Thyroid gland (tissue), 4 donors: ENCODE results near the gene APLP2. TPM values are rescaled to one million over a fixed set of nuclear protein-coding genes. Genes with fewer than 3 reads are reported as not detected.

ENCODE experiments used
- DNase-seq, 2 donors: peaks; one replicate each; pipeline ENCODE4 v3.0.0-alpha.2; 2019
- H3K27ac ChIP-seq, 3 donors: fragments of 200-600 bp; sonication (generic); 1 replicate in 2 of 3; 2 replicates in 1 of 3; pipeline ENCODE4 v1.5.1; 2016 to 2019; ENCODE audit warnings: mild to moderate bottlenecking in 1 of 3, moderate library complexity in 1 of 3
- H3K27me3 ChIP-seq: fragments of 200-600 bp; sonication (generic); one replicate; pipeline ENCODE4 v1.5.1; 2019
- H3K36me3 ChIP-seq, 2 donors: fragments of 200-600 bp; sonication (generic); one replicate each; pipeline ENCODE4 v1.5.1; 2016 to 2019
- H3K4me1 ChIP-seq, 2 donors: fragments of 200-600 bp; sonication (generic); one replicate each; pipeline ENCODE4 v1.5.1; 2017 to 2019
- H3K4me3 ChIP-seq, 3 donors: fragments of 200-600 bp; sonication (generic); replicated peaks in 1 of 3; 1 replicate in 2 of 3; 2 replicates in 1 of 3; pipeline ENCODE4 v1.5.1; 2016; ENCODE audit warnings: mild to moderate bottlenecking in 1 of 3
- H3K9me3 ChIP-seq: fragments of 200-600 bp; sonication (generic); one replicate; pipeline ENCODE4 v1.5.1; 2017
- POLR2A ChIP-seq, 2 donors: fragments of 450-650 bp; IDR thresholded peaks; one replicate each; pipeline ENCODE4 v1.6.1; 2017; ENCODE audit warnings: antibody characterized with exemption in 2 of 2, mild to moderate bottlenecking in 2 of 2, moderate library complexity in 1 of 2
- WGBS, 2 donors: methylation state at CpG; one replicate each; pipeline ENCODE4 v1.1.5; 2017; 5-methylcytosine and 5-hydroxymethylcytosine counted together
- intact Hi-C: fragments of 100-400 bp; cut with DNase I; formaldehyde crosslinking; loops from one replicate; pipeline ENCODE4 v1.15.1; 2023
- total RNA-seq, 4 donors: library from RNA; depleted of rRNA; stranded (reverse); fragments of >200 nt; gene quantifications; one replicate each; pipeline ENCODE4 v1.2.3, GENCODE V29; 2016
- TF ChIP-seq, protein P1 (sequence below), 6 experiments: fragments of 200-600 bp in 3 of 6; fragments of 450-650 bp in 3 of 6; sonication (generic) in 3 of 6; IDR thresholded peaks; one replicate each; pipeline ENCODE4 v1.5.1; 2016 to 2019; ENCODE audit warnings: antibody characterized with exemption in 6 of 6, mild to moderate bottlenecking in 2 of 6, inconsistent platforms in 1 of 6, moderate library complexity in 1 of 6

APLP2 gene
- total RNA-seq, 4 donors from 2014 or later = 782 to 1,078 (median 902) TPM

DNA sequence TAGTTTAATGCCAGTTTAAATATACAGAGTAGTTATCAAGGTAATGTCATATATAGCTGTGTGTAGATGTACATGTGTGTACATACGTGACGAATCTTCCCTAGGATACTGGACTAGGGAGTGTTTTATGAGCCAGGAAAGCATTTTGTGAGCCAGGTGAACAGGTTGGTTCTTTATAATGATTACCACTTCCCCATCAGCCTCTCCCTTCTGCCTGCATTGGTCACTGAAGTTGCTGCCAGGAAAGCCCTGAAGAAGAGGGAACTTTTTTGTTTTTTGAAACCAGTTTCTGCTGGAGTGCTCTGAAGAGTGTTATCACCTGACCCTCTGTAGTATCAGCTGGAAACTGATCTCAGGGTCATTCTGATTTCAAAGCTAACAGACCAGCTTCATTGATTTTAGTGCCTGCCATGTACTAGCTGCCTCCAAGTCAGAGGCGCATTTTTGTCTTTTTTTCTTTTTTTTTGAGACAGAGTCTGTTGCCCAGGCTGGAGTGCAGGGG, 75.7 kb downstream of the APLP2 start:
- peak overlapping the region; percentile 57 to 72 (median 61) for H3K27ac ChIP-seq
- intact Hi-C loops = no loop called here
- H3K9me3 ChIP-seq = no peaks in the 10 kb centered on the region
- TF ChIP-seq POLR2A (IDR thresholded peaks at IDR 0.05) = no peak
- TF ChIP-seq, protein P1, sequence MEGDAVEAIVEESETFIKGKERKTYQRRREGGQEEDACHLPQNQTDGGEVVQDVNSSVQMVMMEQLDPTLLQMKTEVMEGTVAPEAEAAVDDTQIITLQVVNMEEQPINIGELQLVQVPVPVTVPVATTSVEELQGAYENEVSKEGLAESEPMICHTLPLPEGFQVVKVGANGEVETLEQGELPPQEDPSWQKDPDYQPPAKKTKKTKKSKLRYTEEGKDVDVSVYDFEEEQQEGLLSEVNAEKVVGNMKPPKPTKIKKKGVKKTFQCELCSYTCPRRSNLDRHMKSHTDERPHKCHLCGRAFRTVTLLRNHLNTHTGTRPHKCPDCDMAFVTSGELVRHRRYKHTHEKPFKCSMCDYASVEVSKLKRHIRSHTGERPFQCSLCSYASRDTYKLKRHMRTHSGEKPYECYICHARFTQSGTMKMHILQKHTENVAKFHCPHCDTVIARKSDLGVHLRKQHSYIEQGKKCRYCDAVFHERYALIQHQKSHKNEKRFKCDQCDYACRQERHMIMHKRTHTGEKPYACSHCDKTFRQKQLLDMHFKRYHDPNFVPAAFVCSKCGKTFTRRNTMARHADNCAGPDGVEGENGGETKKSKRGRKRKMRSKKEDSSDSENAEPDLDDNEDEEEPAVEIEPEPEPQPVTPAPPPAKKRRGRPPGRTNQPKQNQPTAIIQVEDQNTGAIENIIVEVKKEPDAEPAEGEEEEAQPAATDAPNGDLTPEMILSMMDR (IDR thresholded peaks at IDR 0.05) = no peak
- peaks cover 17 to 28% of the 10 kb centered on the region in 2 donors for H3K36me3 ChIP-seq
- H3K27me3 ChIP-seq = no peaks in the 10 kb centered on the region
- H3K4me3 ChIP-seq = no peak overlapping the region
- DNase-seq = peak; percentile 62 to 65
- 42 to 49% methylated on average over 3 of the region's 3 CpGs for WGBS, 2 donors
- peaks cover 18 to 23% of the 10 kb centered on the region in 2 donors for H3K4me1 ChIP-seq

DNA sequence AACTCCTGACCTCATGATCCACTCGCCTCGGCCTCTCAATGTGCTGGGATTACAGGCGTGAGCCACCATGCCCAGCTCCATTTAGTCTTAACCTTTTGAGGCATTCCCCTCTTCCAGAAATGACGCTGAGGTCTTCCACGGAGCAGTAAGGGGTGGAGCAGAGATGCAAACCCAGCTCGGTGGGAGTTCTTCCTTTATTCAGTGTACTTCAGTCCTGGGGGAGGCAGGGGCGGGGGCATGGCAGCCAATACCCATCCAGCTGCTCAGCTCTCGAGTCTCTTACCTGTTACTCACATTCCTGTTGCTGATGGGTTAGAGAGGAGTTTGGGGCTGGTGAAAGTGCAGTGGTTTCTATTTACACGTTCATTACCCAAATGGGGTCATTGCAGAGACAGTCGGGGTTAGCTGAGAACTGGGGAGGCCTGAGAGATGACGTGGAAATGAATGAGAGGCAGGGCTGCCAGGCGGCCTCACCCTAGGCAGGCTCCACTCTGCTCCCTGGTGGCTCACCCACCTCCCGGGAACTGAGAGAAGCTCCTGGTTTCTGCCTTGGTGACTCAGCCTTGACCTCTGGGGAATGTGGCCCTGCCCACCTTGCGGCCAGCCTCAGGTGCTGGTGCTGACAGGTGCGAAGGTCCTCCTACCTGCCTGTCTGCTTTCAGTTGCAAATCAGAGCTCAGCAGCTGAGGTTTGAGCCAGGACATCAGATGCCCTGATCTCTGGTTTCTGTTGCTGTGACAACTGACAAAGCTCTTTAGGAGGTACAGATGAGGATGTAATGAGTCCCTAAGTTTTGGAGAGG, 76.5 kb downstream of the APLP2 start:
- peaks cover 17 to 27% of the 10 kb centered on the region in 2 donors for H3K36me3 ChIP-seq
- DNase-seq = peak; percentile 47 to 48

DNA sequence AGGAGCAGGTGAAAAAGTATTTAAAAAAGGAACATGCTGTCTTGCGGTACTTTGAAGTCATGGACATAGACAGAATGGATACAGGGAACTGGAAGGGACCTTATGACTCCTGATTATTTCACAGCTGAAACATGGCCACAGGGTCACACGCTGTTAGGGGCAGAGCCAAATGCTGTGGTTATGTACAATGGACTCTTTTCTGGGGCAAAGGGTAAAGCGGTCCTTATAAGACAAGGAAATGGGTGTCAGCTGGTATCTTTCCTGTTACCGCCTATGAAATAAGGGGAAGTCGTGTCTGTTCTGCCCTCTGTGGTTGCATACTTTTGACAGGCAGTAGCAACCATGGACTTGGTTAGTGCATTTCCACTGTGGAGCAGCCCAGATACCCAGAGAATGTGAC, 77.1 kb downstream of the APLP2 start:
- Histone ChIP-seq H3K27ac (peak overlapping the region; percentile 37 to 61 (median 57)), H3K4me3 (no peak overlapping the region), H3K4me1 (peaks cover 18 to 23% of the 10 kb centered on the region in 2 donors), H3K27me3 (no peaks in the 10 kb centered on the region), H3K9me3 (no peaks in the 10 kb centered on the region), H3K36me3 (peaks cover 17 to 21% of the 10 kb centered on the region in 2 donors)
- TF ChIP-seq, protein P1 (IDR thresholded peaks at IDR 0.05) = no peak
- no peak for TF ChIP-seq POLR2A (IDR thresholded peaks at IDR 0.05)
- intact Hi-C loops = no loop called here
- DNase-seq = no peak
- WGBS, 2 donors = 67 to 83% methylated on average over 5 of the region's 5 CpGs

More for the DNA sequence above, 76.5 kb downstream of the APLP2 start:
- H3K27me3 ChIP-seq = no peaks in the 10 kb centered on the region
- intact Hi-C loops = no loop called here
- TF ChIP-seq POLR2A (IDR thresholded peaks at IDR 0.05) = no peak
- TF ChIP-seq, protein P1 (IDR thresholded peaks at IDR 0.05) = peak in 1 of 6 experiments; percentile 8
- peak overlapping the region; percentile 37 to 61 (median 57) for H3K27ac ChIP-seq
- H3K4me1 ChIP-seq = peaks cover 18 to 23% of the 10 kb centered on the region in 2 donors
- WGBS, 2 donors = 75 to 77% methylated on average over 14 to 15 of the region's 15 CpGs
- no peaks in the 10 kb centered on the region for H3K9me3 ChIP-seq
- no peak overlapping the region for H3K4me3 ChIP-seq

DNA sequence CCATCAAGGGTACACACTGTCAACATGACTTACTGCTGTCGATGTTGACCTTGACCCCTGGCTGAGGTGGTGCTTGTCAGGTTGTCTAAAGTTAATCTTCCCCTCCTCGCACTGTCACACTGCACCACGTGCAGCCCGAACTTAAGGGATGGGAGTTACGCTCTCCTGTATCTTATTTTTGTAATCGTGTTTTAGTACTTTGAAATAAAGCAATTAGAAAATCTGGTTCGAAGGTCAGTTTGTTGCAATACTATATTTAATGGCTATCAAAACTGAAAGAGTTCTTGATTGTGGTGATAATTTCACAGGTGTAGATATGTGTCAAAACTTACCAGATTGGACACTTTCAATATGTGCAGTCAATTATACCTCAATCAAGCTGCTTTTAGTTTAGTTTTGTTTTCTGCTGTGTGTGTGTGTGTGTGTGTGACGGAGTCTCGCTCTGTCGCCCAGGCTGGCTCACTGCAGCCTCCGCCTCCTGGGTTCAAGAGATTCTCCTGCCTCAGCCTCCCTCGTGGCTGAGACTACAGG, 79.2 kb downstream of the APLP2 start:
- DNase-seq = no peak
- peaks cover 6 to 10% of the 10 kb centered on the region in 2 donors for H3K36me3 ChIP-seq
- 94 to 95% methylated on average over 12 of the region's 12 CpGs for WGBS, 2 donors
- peaks cover 18 to 23% of the 10 kb centered on the region in 2 donors for H3K4me1 ChIP-seq
- intact Hi-C loops = no loop called here
- TF ChIP-seq, protein P1 (IDR thresholded peaks at IDR 0.05) = no peak
- no peak for TF ChIP-seq POLR2A (IDR thresholded peaks at IDR 0.05)
- no peak overlapping the region for H3K4me3 ChIP-seq
- no peaks in the 10 kb centered on the region for H3K9me3 ChIP-seq
- H3K27ac ChIP-seq = no peak overlapping the region
- H3K27me3 ChIP-seq = no peaks in the 10 kb centered on the region

DNA sequence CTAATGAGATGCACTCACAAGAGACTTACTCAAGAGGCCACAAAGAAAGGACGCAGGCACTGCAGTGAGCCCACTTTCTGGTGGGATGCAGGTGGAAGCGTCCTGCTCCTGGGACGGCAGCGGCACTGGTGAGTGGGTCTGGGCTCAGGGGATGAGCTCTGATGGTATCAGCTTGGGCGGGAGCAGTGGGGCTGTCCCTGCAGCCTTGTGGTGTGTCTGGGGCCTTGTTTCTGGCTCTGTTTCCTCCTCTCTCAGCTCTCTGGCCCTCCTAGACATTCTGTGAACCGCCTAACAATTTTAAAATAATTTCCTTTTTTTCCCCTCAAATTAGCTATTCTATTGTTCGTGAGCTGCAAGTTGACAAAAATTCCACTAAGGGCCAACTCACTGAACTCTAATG, 81.1 kb downstream of the APLP2 start:
- Histone ChIP-seq H3K4me1 (peaks cover 10 to 11% of the 10 kb centered on the region in 2 donors), H3K4me3 (no peak overlapping the region), H3K27me3 (no peaks in the 10 kb centered on the region), H3K36me3 (no peaks in the 10 kb centered on the region), H3K27ac (no peak overlapping the region), H3K9me3 (no peaks in the 10 kb centered on the region)
- DNase-seq = no peak
- no peak for TF ChIP-seq POLR2A (IDR thresholded peaks at IDR 0.05)
- TF ChIP-seq, protein P1 (IDR thresholded peaks at IDR 0.05) = no peak
- 84 to 86% methylated on average over 5 to 7 of the region's 7 CpGs for WGBS, 2 donors
- intact Hi-C loops = no loop called here
